HFF-Myc (cell line): ENCODE measurements around the gene KCND3.

Experiments
- DNase-seq: peaks from one replicate; pipeline ENCODE4 v3.0.0-alpha.2; 2011; ENCODE audit warnings: low read depth; ENCODE audit errors: extremely low read depth
- H3K4me3 ChIP-seq: replicated peaks from 2 replicates; pipeline ENCODE4 v1.5.1; 2011; ENCODE audit warnings: low read depth, mild to moderate bottlenecking, control low read depth, low read length
- TF ChIP-seq, protein P1 (sequence below): IDR thresholded peaks from 2 replicates; pipeline ENCODE4 v1.5.1; 2012; ENCODE audit warnings: mild to moderate bottlenecking, low read depth, low read length, control low read depth; ENCODE audit errors: missing control alignments

KCND3 gene

DNA sequence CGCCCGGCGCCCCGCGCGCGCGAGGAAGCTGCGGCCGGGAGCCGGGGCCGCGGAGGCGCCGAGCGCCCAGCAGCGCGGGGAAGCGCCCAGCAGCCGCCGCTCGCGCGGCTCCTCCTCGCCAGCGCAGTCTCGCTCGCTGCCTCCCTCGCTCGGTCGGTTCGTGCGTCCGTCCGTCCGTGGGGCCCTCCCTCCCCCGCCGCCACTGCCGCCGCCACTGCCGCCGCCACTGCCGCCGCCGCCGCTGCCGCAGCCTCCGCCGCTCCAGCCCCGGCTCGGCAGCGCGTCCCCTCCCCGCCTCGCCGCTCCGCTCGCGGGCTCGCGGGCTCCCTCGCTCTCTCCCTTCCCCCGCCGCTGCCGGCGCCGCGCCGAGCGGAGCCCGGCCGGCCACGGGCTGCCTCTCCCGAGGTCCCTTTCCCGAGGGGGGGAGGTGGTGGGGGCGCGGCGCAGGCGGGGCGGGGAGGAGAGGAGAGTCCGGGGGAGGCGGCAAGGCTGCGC, at the start of gene KCND3:
TSS of gene KCND3 (minus strand) at position 138 of the 495 bp plus-strand sequence.
- H3K4me3 ChIP-seq = peak within 1 kb of the TSS; percentile 19; the same call in 1 of the 2 replicates
- TF ChIP-seq, protein P1, sequence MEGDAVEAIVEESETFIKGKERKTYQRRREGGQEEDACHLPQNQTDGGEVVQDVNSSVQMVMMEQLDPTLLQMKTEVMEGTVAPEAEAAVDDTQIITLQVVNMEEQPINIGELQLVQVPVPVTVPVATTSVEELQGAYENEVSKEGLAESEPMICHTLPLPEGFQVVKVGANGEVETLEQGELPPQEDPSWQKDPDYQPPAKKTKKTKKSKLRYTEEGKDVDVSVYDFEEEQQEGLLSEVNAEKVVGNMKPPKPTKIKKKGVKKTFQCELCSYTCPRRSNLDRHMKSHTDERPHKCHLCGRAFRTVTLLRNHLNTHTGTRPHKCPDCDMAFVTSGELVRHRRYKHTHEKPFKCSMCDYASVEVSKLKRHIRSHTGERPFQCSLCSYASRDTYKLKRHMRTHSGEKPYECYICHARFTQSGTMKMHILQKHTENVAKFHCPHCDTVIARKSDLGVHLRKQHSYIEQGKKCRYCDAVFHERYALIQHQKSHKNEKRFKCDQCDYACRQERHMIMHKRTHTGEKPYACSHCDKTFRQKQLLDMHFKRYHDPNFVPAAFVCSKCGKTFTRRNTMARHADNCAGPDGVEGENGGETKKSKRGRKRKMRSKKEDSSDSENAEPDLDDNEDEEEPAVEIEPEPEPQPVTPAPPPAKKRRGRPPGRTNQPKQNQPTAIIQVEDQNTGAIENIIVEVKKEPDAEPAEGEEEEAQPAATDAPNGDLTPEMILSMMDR = no peak
- no peak for DNase-seq

DNA sequence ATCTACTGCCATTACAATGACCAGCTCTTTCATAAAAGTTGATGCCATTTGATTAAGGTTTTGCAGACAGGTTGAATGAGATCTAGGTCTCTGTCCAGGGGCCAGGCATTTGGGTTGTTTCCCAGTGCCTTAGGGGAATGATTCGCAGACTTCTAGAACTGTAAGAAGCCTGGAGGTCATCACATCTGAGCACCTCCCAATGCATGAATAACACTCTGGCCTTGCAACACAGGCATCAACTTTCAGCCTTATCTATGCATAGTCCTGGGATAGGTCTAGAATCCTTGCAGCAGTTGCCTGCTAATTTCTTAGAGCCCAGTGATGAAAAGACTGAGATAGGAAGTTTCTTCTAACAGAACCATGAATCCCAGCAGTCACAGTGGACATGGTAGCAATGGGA, 44.8 kb upstream of the KCND3 start:
- TF ChIP-seq, protein P1 = no peak
- DNase-seq = no peak
- no peak overlapping the region for H3K4me3 ChIP-seq

DNA sequence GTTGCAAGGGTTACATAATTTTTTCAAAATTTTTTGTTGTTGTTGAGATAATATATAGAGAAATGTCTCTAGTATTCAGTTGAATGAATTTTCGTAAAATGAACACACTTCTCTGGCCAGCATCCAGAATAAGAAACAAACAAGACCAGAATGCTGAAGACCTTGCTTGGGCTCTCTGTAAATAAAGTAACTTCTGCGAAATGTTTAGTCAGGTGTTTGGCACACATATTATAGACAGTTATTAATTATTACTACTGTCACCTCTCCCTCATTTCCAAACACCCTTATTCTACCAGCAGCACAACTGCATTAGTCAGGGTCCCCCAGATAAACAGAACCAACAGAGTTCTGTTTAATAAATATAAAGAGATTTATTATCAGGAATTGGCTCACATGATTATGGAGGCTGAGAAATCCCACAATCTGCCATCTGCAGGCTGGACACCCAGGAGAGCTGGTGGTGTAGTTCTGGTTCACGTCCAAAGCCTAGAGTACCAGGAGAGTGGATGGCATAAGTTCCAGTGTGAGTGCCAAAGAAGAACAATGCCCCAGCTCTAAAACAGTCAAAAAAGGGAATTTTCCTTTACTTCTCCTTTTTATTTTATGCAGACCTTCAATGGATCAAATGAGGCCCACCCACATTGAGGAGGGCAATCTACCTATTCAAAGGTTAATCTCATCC, 44.1 kb upstream of the KCND3 start:
- DNase-seq = no peak
- no peak overlapping the region for H3K4me3 ChIP-seq
- TF ChIP-seq, protein P1 = no peak

DNA sequence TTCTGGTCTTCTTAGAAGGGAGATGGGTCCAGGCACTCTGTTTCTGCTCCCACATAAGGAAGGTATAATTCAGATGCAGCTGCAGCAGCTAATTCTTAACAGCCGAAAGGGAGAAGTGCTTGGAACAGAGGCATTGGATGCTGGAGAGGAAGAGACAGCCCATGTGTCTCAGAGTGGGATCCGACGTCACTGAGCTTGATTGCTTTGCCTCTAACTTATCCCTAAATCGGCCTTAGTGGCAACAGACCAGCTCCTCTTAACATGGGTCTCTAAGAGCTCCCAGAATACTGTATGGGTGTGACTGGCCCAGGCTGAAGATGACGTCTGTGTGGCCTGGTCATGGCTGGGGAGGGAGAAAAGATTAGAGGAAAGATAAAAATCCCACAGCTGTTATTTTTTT, 40.7 kb upstream of the KCND3 start:
- no peak for DNase-seq
- TF ChIP-seq, protein P1 = no peak
- H3K4me3 ChIP-seq = no peak overlapping the region

DNA sequence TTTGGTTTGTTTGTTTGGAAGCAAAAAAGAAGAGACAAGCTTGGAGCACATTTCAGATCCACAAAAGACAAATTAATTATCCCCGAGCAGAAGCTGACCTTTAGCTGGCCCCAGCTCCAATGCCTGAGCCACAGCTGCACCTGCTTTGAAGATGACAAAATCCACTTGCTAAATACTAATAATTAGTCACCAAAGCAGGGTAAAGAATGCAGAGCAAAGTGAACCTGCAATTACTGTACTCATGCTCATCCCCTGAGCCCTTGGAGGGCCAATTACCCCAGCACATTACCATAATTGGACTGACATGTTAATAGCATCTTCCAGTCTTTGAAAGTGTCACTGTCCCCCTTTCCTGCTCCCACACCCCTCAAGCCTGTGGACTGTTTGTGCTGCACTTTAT, 38.2 kb upstream of the KCND3 start:
- DNase-seq = no peak
- TF ChIP-seq, protein P1 = no peak
- no peak overlapping the region for H3K4me3 ChIP-seq

DNA sequence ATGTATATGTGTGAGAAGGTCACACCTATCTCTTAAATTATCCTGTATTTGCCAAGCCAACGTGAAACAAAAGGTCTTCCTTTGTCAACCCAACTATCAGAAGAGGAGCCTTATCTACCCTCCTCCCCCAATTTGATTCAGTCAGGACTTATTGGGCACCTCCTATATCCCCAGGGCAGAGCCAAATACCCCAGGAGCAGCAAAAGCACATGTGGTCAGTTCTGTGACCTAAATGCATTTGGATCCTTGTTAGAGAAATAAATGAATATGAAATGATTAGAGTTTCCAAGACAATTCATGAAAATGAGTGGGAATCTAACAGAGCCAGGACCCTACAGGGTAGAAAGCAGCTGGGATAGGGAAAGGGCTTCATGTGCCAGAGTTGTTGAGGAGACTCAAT, 37.0 kb upstream of the KCND3 start:
- TF ChIP-seq, protein P1 = no peak
- H3K4me3 ChIP-seq = no peak overlapping the region
- no peak for DNase-seq

DNA sequence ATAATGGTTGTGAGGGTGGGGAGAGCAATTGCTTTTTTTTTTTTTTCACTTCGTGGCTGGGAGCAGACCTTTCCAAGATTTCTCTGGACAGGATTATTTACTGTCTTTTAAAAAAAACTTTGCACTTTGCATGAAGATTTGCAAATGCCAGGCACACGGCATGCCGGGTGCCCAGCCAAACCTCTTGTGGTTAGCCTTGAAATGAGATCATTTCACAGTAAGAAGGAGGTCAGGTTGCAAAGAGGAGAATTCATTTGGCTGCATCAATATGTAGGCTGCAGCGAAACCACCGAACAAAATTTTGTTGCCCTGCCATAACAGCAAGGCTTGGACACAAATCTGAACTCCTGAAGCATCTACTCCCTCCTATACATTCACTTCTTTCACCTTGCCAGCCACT, 36.5 kb upstream of the KCND3 start:
- H3K4me3 ChIP-seq = no peak overlapping the region
- DNase-seq = no peak
- TF ChIP-seq, protein P1 = no peak
